Measurements from ENCODE around the gene PPEF2.

PPEF2 gene

DNA sequence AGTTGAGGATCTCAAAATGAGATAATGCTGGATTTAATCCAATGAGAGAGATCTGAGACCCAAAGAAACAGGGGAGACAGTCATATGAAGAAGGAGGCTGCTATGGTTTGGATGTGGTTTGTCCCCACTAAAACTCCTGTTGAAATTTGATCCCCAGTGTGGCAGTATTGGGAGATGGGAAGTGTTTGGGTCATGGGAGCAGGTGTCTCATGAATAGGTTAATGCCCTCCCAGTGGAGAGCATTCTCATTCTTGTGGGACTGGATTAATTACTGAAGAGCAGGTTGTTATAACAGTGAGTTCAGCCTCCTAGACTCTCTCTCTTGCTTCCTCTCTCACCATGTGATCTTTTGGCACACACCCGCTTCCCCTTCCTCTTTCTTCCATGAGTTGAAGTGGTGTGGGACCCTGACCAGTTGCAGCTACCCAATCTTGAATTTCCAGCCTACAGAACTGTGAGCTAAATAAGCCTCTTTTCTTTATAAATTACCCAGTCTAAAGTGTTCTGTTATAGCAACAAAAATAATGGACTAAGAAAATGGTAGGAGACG is 70.3 kb downstream of the PPEF2 start:
- no peak for DNase-seq

GRCh38 chr4:75830906-75831305 is 71.3 kb downstream of the PPEF2 start:
- DNase-seq: no peak

- DNase-seq: no peak
Observed at GRCh38 chr4:75823812-75824211, 78.4 kb downstream of the PPEF2 start.

DNA sequence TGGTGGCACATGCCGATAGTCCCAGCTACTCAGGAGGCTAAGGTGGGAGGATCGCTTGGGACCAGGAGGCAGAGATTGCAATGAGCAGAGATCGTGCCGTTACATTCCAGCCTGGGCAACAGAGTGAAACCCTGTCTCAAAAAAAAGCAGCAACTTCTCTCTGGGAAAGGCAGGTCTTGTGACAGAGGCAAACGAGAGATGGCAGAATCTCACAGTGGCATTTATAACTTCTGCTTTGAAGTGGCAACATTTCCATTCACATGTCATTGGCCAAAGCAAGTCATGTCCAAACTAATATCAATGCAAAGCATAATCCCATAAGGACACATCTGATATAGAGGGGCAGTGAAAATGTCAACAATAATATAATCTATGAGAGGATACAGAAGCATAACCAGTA is 79.8 kb downstream of the PPEF2 start:
- DNase-seq: no peak

- no peak for DNase-seq
Observed at GRCh38 chr4:75821966-75822365, 80.3 kb downstream of the PPEF2 start.

DNA sequence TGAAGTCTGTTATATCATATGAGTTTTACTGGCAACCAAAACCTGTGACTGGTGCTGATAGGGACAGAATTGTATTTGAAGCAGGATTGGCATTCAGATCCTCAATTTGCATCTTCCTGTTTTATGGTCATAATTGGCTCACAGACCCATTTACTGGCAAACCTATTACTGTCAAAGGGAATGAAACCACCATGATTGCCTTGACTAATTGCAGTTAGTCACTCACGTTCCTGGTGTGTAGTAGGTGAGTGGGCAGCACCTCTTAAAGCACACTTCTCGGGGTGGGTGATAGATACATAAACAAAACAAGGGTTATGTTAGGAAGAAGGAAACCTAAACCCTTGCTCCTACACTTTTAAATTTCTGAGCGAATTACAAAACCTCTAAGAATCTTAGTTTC is 81.0 kb downstream of the PPEF2 start:
- no peak for DNase-seq

GRCh38 chr4:75820676-75821075 is 81.6 kb downstream of the PPEF2 start:
- DNase-seq: no peak

- no peak for DNase-seq
Observed at GRCh38 chr4:75820197-75820596, 82.1 kb downstream of the PPEF2 start.

GRCh38 chr4:75819121-75819520 is 83.1 kb downstream of the PPEF2 start:
- DNase-seq: no peak

DNA sequence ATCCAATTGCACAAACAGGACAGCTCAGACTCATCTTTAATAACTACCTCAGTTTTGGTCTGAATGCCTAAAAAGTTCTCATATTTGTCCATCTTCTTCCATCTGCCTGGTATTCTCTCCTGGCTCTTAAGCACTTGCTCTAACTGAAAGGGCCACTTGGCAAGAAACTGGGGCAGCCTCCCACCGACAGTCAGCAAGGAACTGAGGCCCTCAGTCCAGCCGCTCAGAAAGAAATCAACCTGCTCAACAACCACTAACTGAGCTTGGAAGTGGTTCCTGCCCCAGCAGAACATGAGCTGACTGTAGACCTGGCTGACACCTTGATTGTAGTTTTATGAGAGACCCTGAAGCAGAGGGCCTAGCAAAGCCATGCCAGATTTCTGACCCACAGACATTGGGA is 84.4 kb downstream of the PPEF2 start:
- DNase-seq: no peak
